ENCODE results near the gene PAX3.

- TF ChIP-seq, protein P1, sequence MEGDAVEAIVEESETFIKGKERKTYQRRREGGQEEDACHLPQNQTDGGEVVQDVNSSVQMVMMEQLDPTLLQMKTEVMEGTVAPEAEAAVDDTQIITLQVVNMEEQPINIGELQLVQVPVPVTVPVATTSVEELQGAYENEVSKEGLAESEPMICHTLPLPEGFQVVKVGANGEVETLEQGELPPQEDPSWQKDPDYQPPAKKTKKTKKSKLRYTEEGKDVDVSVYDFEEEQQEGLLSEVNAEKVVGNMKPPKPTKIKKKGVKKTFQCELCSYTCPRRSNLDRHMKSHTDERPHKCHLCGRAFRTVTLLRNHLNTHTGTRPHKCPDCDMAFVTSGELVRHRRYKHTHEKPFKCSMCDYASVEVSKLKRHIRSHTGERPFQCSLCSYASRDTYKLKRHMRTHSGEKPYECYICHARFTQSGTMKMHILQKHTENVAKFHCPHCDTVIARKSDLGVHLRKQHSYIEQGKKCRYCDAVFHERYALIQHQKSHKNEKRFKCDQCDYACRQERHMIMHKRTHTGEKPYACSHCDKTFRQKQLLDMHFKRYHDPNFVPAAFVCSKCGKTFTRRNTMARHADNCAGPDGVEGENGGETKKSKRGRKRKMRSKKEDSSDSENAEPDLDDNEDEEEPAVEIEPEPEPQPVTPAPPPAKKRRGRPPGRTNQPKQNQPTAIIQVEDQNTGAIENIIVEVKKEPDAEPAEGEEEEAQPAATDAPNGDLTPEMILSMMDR (conservative IDR thresholded peaks at IDR 0.05; ENCODE audit: low read depth, low read length): no peak
- TF ChIP-seq EZH2phosphoT487 (IDR thresholded peaks at IDR 0.05; ENCODE audit: borderline replicate concordance, low read length): no peak
Observed at GRCh38 chr2:222297600-222297935, 1.2 kb downstream of the PAX3 start.
